ENCODE measurements around the gene ACSM3.

Gene ACSM3

DNA sequence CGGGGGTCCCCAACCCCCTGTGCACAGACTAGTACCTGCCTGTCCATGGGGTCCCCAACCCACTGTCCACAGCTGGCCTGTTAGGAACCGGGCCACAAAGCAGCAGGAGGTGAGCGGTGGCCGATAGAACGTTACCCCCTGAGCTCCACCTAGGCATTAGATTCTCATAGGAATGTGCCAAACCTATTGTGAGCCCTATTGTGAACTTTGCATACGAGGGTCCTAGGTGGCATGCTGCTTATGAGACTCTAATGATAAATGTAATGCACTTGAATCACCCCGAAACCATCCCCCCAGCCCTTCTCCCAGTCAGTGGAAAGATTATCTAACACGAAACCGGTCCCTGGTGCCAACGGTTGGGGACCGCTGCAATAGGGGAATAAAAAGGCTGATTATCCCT lies 44.0 kb downstream of the ACSM3 start:
- no peak for DNase-seq

- DNase-seq, result no peak
These were observed 48.1 kb downstream of the ACSM3 start for GRCh38 chr16:20811889-20812439.

- DNase-seq, result no peak
These were observed 48.7 kb downstream of the ACSM3 start for GRCh38 chr16:20812510-20812909.

- DNase-seq, result no peak
These were observed 51.0 kb downstream of the ACSM3 start for GRCh38 chr16:20814784-20815183.

- no peak for DNase-seq
These were observed 55.2 kb downstream of the ACSM3 start for GRCh38 chr16:20818929-20819585.

DNA sequence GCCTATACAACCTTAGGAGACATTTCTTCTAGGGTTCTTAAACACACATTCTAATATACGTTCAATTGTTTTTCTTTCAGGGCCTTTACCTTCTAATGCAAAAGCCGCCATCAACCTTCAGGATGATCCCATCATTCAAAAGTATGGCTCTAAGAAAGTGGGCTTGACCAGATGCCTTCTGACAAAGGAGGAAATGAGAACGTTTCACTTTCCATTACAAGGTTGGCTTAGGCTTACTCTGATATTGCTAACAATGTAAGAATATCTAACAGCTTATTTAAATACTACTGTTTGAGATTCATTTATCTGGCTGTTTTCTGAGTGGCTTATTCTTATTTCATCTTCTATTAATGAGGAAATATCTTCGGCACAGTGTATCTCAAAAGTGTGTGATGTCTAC lies 57.9 kb downstream of the ACSM3 start:
- DNase-seq, result no peak

- no peak for DNase-seq
These were observed 58.9 kb downstream of the ACSM3 start for GRCh38 chr16:20822521-20823325.

DNA sequence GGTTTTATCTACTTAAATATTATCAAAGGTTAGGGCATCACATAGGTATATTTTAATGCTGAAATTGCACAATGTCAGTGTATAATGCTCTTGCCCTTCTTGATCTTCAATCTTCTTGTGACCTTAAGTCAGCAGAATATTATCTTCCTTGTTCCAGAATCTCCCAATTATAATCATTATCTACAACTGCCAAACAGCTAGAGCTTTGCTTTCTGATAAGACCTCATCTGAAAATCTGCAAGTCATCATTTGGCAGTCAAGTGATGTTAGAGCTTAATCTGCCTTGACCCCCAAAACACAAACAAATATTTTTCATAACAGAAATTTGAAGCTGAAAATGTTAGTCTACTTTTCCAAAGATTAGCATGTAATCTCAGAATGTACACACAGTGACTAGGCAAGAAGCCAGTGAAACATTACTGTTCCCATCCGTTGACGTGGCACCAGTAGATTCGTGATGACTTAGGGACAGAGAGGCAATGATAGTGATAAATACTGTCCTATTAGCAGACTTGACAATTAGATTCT lies 62.3 kb downstream of the ACSM3 start:
- DNase-seq, result no peak

DNA sequence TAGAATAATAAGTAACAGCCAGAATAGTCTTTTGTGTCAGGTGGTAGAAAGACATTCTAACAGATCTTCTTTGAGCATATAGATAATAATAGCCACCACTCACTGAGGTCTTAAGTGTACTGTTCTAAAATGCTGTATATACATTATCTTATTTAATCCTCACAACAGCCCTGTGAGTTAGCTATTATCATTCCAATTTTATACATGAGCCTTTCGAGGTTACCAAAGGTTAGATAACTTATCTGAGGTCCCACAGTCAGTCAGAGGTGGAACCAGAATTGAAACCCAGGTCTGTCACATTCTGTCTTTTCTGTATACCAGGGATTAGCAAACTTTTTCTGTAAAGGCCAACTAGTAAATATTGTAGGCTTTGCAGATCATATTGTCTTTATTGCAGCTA lies 65.7 kb downstream of the ACSM3 start:
- DNase-seq, result no peak

- DNase-seq, result no peak
These were observed 66.6 kb downstream of the ACSM3 start for GRCh38 chr16:20830372-20830771.

GRCh38 chr16:20833086-20833485 lies 69.3 kb downstream of the ACSM3 start:
- DNase-seq, result no peak

DNA sequence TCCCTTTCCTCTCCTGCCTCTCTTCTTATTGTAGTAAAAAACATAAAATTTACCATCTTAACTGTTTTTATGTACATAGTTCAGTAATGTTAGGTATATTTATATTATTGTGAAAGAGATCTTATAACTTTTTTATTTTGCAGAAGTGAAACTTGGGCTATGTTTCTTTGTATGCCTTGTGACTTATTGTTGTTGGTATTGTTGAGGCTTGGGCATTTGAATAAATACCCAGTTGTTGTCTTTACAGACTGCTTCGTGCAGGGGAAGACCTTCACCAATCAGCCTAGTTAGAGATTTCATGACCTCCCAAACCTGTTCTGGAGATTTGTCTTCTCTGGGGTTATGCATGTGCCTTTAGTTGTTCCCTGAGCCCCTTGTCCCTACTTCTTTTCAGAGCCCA lies 74.4 kb downstream of the ACSM3 start:
- DNase-seq, result no peak

GRCh38 chr16:20839504-20839903 lies 75.7 kb downstream of the ACSM3 start:
- DNase-seq, result no peak

GRCh38 chr16:20844054-20844453 lies 80.2 kb downstream of the ACSM3 start:
- DNase-seq, result no peak

GRCh38 chr16:20844588-20844987 lies 80.8 kb downstream of the ACSM3 start:
- DNase-seq, result no peak

DNA sequence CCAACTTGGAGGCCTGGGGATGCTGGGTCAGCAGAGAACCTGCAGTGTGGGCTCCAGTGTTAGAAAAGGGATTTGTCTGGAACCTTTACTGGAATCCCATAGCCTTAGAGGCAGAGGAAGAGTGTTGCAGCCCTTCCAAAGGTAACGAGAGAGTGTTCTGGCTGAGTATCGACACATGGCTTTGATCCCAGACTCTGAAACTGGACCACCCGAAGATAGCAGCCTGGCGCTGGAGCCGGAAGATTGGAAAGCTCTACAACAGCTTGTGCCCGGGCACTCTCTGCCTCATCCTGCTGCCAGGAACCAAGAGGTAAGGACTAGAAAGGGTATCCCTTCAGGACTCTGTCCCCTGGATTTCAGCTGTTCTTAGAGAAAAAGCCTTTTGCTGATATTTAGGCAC lies 82.2 kb downstream of the ACSM3 start:
- DNase-seq, result no peak

GRCh38 chr16:20846551-20846950 lies 82.7 kb downstream of the ACSM3 start:
- DNase-seq, result no peak

All from SHP77 (cell line).